ENCODE measurements around the gene PRSS56.

Gene PRSS56

GRCh38 chr2:232486558-232487384, 33.4 kb upstream of the PRSS56 start:
- no peak for DNase-seq (ENCODE audit: low spot score)

- no peak for DNase-seq (ENCODE audit: low spot score)
Observed at GRCh38 chr2:232487385-232488096, 32.6 kb upstream of the PRSS56 start, which contains the start of gene ECEL1. Gene ECEL1, minus strand, starts transcription at chr2:232487834. Its CDS starts 1,181 bp downstream, at chr2:232486653.

DNA sequence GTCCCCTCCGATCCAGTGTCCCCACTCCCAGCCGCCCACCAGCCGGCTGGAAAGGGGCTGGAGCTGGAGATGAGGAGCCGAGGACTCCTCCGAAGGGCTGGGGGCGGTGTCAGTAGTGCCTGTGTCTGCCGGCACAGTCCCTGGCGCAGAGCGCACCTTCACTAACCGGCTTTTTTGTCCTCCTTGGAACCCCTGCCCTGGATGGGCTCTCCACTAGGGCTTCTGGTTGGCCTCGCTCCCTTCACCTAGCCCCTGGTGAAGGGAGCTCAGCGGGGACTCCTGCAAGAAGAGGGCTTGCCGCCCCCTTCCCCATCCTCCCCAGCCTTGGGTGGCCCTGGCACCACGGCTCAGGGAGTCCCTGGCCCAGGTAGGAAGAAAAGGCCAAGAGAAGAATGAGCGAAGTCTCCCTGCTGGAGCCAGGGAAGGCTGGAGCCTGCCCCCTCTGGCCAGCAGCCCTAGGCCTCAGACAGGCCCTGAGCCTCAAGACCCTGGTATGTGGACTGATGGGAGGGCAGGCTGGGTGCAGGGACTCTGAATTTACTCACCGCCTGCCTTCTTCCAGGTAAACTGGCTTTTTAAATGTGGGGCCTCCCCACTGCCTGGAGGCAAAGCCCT, 32.0 kb upstream of the PRSS56 start:
- DNase-seq (ENCODE audit: low spot score) = no peak

DNA sequence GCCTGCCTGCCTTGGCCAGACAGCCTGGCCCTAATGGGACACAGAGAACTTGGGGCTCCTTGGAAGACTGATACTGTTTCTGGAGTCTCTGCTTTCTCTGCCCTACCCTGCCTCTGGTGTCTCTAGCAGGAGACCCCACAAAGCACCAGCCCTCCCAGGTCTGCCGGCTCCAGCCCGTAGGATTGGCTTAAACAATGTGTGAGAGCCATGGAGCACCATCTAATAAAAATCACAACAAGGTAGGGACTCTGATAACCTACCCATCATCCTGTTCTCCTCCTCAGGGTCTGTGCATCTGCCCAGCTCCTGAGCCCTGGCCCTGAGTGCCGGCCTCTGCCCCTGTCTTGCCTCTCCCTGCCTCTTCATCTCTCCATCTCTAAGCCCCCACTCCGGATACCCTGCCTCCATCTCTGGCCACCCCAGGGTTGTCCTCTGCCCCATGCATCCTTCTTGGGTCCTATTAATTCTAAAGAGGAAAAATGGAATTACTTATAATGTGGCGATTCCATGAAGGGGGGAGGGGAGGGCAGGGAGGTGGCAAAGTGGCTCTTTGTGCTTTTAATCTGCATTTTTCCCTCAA, 31.4 kb upstream of the PRSS56 start:
- DNase-seq (ENCODE audit: low spot score) = no peak

DNA sequence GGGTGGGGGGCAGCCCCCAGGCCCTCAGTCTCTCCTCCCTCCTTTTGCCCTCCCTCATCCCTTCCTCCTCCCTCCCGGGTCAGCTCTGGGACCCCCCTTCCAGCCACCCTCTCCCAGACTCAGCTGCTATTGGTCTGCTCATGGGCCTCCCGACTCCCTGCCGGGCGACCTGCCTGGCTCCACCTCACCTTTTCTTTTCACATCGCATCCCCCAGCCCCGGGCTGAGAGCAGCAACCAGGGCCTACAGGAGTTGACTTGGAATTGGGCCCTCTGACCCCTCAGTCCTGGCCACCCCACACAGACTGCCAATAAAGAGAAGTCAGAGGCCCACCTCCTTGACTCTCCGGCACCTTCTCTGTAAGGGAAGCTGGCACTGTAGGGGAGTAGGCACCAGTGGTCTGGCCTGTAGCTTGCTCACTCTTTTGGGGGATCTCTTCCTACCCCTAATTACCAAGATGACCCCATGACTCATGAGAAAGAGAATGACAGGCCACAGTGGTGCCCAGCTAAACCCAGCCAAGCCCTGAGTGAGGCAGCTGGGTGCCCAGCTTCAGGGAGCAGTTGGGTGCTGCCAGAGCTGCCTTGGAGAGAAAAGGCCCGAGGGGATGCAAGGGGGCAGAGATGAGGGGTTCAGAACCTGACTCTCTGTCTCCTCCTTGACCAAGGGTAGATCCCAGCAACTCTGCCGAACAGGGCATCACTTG, 30.5 kb upstream of the PRSS56 start:
- DNase-seq (ENCODE audit: low spot score) = no peak

DNA sequence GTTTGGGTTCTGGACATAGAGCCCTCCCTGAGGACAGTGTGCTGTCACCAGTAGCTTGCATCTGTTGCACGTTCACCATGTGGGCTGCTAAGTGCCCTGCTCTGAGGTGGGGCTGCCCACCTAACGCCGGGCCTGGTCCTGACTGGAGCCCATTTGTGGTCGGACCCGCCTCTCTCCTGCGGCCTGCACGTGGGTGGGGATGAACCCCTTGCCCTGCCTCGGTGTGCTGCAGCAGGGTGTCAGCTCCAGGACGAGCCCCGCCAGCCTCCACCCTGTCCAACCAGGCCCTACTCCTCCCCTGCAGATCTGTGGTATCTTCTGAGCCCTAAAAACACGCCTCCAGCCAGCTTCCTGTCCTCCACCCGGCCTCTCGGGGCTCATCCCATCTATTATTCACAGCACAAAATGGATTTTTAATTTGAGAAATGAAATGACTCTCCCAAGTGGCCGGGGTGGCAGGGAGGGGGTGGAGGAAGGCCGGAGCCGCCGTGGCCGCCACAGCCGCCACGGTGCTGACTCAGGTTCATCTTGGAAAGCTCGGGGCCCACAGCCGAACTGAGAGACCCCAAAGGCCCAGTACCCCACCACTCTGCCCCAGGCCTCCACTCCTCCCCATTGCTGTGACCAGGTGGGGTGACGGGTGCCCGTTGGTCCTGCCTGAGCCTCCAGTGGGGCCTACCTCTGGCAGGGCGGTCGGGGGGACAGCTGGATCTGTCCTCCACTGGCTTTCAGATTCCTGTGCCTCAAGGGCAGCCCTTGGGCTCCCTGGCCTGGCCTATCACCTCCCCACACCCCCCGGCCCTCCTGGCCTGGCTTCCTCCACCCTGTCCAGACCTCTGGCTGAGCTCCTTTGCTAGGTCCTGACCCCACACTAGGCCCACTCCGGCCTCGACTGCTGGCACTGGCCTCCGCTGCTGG, 29.7 kb upstream of the PRSS56 start:
- DNase-seq (ENCODE audit: low spot score) = no peak

DNA sequence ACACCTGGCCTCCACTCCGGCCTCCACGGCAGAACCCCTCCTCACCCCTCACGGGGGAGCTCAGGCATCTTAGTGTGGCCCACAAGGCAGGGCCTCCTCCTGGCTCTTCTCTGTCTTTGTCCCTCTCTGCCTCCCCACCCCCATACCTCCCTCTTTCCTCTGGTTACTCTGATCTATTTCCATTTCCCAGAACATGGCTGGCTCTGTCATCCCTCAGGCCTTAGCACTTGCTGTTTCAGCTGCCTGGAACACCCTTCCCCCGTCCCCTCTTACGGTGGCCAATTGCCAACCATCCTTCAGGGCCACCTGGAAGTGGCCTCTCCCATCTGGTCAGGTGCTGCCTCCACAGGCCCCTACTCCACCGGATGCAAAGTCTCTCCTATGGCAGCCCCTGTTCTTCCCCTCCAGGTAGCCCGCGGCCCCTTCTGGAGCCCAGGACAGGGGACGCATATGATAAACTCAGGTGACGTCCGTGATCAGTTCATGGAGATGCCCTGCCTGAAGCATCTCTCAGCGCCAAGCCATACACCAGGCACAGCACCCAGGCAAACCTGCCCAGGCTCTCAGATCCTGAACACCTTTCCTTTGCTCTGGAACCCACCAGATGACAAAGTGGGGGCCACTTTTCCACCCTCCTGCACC, 28.9 kb upstream of the PRSS56 start:
- no peak for DNase-seq (ENCODE audit: low spot score)

DNA sequence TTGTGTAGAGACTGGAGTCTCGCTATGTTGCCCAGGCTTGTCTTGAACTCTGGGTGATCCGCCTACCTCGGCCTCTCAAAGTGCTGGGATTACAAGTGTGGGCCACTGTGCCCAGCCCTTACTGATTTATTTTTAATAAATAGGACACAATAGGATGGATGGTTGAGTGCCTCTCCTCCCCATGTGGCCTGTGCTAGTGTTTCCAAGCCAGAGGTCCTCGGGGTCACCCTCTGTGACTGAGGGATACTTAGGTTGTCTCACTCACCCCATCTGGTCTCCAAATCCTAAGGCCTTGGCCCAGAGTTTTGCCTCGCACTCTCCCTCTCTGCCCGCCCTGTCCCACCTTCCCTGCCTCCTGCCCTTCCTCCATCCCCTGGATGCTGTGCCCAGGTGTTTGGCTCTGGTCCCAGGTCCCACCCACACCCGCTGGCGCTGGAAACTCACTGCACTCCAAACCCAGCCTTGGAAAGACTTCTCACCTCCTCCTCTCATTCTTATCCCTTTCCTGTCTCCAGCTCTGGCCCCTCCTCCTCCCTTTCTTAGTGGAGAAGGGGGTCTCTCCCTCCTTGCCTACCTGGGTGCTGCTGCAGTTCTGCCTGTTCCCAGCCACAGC, 27.8 kb upstream of the PRSS56 start:
- DNase-seq (ENCODE audit: low spot score) = no peak

DNA sequence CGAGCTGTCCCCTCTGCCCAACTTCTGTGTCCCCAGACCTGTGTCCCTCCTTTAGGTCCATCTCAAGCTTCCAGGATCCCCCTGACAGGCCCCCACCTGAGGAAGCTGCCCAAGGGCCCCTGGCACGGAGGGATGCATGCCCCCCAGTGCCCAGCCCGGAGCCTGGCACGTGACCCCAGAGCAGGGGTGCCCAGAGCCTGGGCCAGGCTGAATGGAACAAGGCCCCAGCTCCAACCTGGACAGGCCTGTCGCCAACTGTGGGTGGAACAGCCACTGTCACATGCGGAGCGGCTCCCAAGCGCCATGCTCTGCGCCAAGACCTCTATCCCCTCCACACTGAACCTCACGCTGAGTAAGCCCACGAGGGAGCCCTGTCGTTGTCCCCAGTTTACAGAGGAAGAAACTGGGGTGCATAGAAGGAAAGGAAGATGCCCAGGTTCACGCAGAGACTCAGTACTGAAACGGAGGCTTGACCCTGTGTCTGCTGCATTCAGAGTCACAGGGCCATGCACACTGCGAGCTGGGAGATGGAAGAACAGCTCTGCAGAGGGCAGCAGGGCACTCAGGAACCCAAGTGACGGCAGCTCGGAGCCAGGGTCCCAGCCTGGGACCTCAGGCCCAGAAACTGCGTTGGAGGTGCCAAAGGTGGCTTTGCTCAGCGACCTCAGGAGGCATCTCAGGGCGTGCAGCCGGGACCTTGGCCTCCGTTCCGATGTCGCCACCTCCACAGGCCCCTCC, 27.1 kb upstream of the PRSS56 start:
- DNase-seq (ENCODE audit: low spot score) = no peak

- DNase-seq (ENCODE audit: low spot score) = no peak
Observed at GRCh38 chr2:232493701-232494474, 26.3 kb upstream of the PRSS56 start.

- no peak for DNase-seq (ENCODE audit: low spot score)
Observed at GRCh38 chr2:232494542-232494941, 25.6 kb upstream of the PRSS56 start.

GRCh38 chr2:232495292-232495691, 24.9 kb upstream of the PRSS56 start:
- DNase-seq (ENCODE audit: low spot score) = no peak

GRCh38 chr2:232496501-232497270, 23.5 kb upstream of the PRSS56 start:
- DNase-seq (ENCODE audit: low spot score) = no peak

DNA sequence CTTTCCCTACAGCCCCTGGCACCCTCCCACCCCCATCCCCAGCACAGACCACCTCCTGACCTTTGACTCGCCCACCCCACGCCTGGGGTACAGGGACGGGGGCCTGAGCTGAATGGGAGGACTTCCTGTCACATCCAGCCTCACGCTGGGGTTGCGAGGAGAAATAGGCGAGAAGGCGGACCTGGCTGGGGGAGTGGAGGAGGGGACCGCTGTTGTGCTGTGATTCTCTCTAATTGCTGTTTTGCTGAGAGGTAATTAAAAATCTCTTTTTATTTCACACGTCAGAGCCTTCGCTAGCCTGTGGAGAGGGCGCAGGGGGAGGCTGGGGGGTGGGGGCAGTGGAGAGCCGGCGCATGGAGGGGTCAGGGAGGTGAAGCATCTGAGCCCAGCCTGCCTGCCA, 22.8 kb upstream of the PRSS56 start:
- DNase-seq (ENCODE audit: low spot score) = no peak

DNA sequence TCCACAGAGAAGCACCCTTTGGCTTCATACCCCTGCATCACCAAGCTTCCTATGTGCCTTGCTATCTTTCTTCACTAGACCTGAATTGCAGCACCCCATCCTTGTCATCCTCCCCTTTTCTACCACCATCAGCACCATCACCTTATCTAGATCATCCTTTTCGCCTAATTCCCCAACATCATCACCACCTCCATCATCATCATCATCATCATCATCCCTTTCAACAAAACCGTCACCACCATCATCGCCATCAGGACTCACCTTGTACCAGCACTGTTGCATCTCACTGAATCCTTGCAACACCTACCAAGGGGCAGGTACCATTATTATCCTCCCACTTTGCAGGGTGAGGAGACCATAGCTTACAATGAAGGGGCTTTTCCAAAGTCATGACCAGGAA, 21.7 kb upstream of the PRSS56 start:
- DNase-seq (ENCODE audit: low spot score) = no peak

DNA sequence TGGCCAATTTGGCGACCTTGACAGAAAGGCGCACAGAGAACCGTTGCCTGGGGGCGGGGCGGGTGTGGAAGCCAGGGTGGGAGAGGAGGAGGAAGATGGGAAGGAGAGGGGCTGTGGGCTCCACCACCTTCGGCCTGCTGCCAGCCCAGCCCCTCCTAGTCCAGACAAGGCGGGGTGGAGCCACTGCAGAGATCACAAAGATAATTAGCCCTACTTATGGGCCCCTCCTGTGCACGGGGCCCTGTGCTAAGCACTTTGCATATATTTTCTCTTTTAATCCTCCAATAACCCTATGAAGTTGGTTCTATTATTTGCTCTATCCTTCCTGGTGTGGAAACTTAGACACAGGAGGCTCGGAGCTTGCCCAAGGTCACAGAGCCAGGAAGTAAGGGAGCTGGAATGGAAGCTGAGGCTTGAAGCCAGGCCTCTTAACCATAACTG, 18.8 kb upstream of the PRSS56 start:
- DNase-seq (ENCODE audit: low spot score) = no peak

GRCh38 chr2:232501794-232502390, 18.3 kb upstream of the PRSS56 start:
- no peak for DNase-seq (ENCODE audit: low spot score)

Measured in AG20443 (cell line).